ENCODE measurements around the gene RPAP3. TPM values are rescaled to one million over a fixed set of nuclear protein-coding genes. Genes with fewer than 3 reads are reported as not detected.

The RPAP3 gene
- total RNA-seq, 1 experiment from 2014 or later = 22.5 TPM

DNA sequence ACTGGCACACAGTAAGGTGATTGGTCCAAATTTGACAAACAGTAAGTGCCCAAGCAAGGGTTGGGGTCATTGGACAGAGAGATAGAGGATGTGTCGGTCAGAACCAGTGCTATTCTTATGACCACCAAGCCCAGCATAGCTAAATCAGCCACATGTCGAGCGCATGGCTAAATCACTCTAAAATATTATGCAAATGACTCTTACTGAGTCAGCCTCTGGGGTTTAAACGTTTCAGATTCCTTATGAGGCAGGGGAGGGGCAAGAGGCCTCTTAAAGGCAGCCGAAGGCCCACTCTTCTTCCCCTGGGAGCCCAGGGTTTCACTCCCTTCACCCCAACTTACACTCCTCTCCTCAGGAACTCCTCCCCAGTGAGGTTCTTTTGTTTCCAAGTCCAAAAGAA is 20.1 kb upstream of the RPAP3 start:
- DNase-seq (ENCODE audit: unreplicated experiment) = no peak
- H3K27ac Mint-ChIP-seq (ENCODE audit: low read depth, unreplicated experiment) = no peak overlapping the region
- H3K36me3 Mint-ChIP-seq (ENCODE audit: insufficient read depth, unreplicated experiment) = peaks cover 6% of the 10 kb centered on the region
- no peak overlapping the region for H3K4me3 Mint-ChIP-seq (ENCODE audit: unreplicated experiment)
- CTCF ChIA-PET = interaction anchor here (1.4 to 11.6 kb wide), 3 partner anchors 11 to 54 kb away, joined by 4 to 173 read pairs (median 28); no protein-coding TSS in a partner anchor
- TF ChIP-seq, protein P1, sequence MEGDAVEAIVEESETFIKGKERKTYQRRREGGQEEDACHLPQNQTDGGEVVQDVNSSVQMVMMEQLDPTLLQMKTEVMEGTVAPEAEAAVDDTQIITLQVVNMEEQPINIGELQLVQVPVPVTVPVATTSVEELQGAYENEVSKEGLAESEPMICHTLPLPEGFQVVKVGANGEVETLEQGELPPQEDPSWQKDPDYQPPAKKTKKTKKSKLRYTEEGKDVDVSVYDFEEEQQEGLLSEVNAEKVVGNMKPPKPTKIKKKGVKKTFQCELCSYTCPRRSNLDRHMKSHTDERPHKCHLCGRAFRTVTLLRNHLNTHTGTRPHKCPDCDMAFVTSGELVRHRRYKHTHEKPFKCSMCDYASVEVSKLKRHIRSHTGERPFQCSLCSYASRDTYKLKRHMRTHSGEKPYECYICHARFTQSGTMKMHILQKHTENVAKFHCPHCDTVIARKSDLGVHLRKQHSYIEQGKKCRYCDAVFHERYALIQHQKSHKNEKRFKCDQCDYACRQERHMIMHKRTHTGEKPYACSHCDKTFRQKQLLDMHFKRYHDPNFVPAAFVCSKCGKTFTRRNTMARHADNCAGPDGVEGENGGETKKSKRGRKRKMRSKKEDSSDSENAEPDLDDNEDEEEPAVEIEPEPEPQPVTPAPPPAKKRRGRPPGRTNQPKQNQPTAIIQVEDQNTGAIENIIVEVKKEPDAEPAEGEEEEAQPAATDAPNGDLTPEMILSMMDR (IDR thresholded peaks at IDR 0.05; ENCODE audit: unreplicated experiment) = no peak
- POLR2A ChIA-PET = no interaction called here
- BruUV-seq (replicated peaks) = no TSS peak
- intact Hi-C loops (cut with micrococcal nuclease) = no loop called here
- H3K4me1 Mint-ChIP-seq (ENCODE audit: insufficient read depth, unreplicated experiment) = peaks cover 17% of the 10 kb centered on the region
- H3K27me3 Mint-ChIP-seq (ENCODE audit: insufficient read depth, unreplicated experiment) = no peaks in the 10 kb centered on the region
- H3K9me3 Mint-ChIP-seq (ENCODE audit: unreplicated experiment) = no peaks in the 10 kb centered on the region

DNA sequence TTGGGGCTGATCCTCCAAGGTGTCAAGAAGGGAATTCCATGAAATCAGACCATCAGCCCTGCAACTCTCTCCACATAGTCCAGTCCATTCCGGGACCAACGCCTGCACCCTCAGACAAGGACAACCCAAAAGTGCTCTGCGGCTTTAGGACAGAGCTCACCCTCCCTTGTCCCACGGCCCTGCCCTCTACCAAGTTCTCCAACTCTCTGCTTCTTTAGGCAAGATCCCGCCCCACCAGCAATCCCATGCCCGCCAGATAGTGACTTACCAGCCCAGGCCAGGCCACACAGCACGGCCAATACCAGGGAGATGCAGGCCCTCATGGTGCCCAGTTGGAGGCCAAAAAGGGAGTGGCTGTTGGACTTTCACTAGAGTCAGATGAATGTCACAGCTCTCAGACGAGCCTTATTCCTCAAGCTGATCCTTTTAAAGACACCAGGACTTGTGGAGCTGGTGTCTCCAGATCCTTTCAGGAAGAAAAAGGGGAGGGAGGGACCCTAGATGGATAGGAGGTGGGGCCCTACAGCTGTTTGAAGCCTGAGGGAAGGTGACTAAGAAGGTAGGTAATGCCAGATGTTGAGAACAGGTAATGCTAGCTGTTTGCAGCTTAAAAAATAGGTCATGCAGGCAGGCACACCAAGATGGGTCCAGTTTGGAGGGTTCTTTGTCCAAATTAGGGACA is 19.4 kb upstream of the RPAP3 start, which contains the start of gene ENDOU:
Gene ENDOU, minus strand, starts transcription at position 400 of the 682 bp plus-strand sequence. Its CDS starts 77 bp downstream, at position 323.
- Mint-ChIP-seq H3K4me3 (ENCODE audit: unreplicated experiment) (no peak within 1 kb of the TSS), H3K4me1 (ENCODE audit: insufficient read depth, unreplicated experiment) (peaks cover 12% of the 10 kb centered on the region), H3K36me3 (ENCODE audit: insufficient read depth, unreplicated experiment) (peaks cover 6% of the 10 kb centered on the region), H3K9me3 (ENCODE audit: unreplicated experiment) (no peaks in the 10 kb centered on the region), H3K27me3 (ENCODE audit: insufficient read depth, unreplicated experiment) (no peaks in the 10 kb centered on the region), H3K27ac (ENCODE audit: low read depth, unreplicated experiment) (no peak within 1 kb of the TSS)
- no TSS peak for BruUV-seq (replicated peaks)
- CTCF ChIA-PET = interaction anchor here (1.1 to 11.6 kb wide), 5 partner anchors 10 to 115 kb away, joined by 3 to 173 read pairs (median 4); no protein-coding TSS in a partner anchor
- no peak for DNase-seq (ENCODE audit: unreplicated experiment)
- TF ChIP-seq, protein P1 (IDR thresholded peaks at IDR 0.05; ENCODE audit: unreplicated experiment) = no peak
- intact Hi-C loops (cut with micrococcal nuclease) = no loop called here
- POLR2A ChIA-PET = no interaction called here

DNA sequence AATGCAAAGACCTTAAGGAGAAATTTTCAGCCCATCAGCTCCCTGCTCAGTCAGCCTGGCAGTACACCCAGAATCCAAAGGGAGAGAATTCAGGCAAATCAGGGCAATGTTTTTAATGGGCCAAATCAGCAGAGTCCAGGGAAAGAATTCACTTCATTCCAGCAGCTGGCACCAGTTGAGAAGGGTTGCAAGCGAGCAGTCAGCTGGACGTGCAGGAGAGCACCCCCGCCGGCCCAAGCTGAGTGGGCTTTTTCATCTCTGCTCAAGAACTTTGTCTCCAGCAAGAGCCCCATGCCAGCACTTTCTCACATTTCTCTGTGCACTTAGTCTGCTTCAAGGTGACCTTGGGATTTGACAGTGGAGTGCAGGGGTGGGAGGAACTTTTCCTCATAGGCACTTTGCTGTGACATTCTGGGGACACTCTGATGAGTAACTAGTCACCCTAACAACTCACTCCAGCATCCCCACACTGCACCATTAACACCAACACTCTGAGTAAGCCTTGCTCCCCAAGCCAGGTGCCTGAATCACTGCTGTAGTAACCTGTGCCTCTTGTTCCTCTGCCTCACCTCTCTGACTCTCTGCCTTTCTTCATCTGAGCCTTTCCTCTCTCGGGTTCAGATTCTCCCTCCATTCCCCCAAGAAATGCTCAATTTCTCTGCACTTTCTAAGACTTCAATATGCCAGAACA is 17.3 kb upstream of the RPAP3 start:
- ChIA-PET CTCF (interaction anchor here (0.6 to 11.6 kb wide), 4 partner anchors 8 to 180 kb away, joined by 3 to 173 read pairs (median 16); no protein-coding TSS in a partner anchor), POLR2A (no interaction called here)
- intact Hi-C loops (cut with micrococcal nuclease) = no loop called here
- Mint-ChIP-seq H3K27ac (ENCODE audit: low read depth, unreplicated experiment) (no peak overlapping the region), H3K4me1 (ENCODE audit: insufficient read depth, unreplicated experiment) (no peaks in the 10 kb centered on the region), H3K4me3 (ENCODE audit: unreplicated experiment) (no peak overlapping the region), H3K36me3 (ENCODE audit: insufficient read depth, unreplicated experiment) (peaks cover 6% of the 10 kb centered on the region), H3K9me3 (ENCODE audit: unreplicated experiment) (no peaks in the 10 kb centered on the region), H3K27me3 (ENCODE audit: insufficient read depth, unreplicated experiment) (no peaks in the 10 kb centered on the region)
- no TSS peak for BruUV-seq (replicated peaks)
- no peak for DNase-seq (ENCODE audit: unreplicated experiment)
- TF ChIP-seq, protein P1 (IDR thresholded peaks at IDR 0.05; ENCODE audit: unreplicated experiment) = no peak

DNA sequence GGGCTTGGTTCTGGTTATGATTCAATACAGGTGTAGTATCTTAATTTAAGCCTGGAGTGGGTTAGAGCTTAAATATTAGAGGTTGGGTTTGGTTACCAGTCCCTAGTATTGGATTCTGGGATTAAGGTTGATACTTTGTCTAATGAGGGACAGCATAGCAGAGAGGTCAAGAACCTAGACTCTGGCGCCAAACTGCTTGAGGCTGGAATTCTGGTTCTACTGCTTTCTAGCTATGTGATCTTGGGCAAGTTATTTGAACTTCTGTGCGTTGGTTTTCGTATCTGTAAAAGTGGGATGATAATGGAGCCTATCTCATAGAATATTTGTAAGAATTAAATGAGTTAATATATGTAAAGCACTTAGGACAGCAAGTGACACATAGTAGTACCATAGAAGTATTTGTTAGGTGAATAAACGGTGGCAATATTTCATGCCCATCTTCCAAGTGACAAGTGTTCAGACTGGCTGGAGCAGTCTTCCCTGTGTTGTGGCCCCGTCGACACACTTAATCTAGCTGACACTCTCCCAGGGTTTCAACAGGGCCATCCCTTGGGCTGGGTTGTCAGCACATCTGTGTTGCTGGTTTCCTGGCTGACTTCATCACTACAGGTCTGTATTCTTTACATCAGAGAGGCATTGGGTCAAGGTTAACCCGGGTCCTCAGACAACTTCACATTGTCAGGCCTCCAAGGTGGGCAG is 16.5 kb upstream of the RPAP3 start:
- no peak overlapping the region for H3K4me3 Mint-ChIP-seq (ENCODE audit: unreplicated experiment)
- no peak for DNase-seq (ENCODE audit: unreplicated experiment)
- peaks cover 6% of the 10 kb centered on the region for H3K36me3 Mint-ChIP-seq (ENCODE audit: insufficient read depth, unreplicated experiment)
- H3K27me3 Mint-ChIP-seq (ENCODE audit: insufficient read depth, unreplicated experiment) = no peaks in the 10 kb centered on the region
- intact Hi-C loops (cut with micrococcal nuclease) = no loop called here
- POLR2A ChIA-PET = no interaction called here
- H3K9me3 Mint-ChIP-seq (ENCODE audit: unreplicated experiment) = no peaks in the 10 kb centered on the region
- CTCF ChIA-PET = interaction anchor here (0.6 to 1.7 kb wide), 5 partner anchors 20 to 181 kb away, joined by 3 to 5 read pairs (median 4); no protein-coding TSS in a partner anchor
- no TSS peak for BruUV-seq (replicated peaks)
- TF ChIP-seq, protein P1 (IDR thresholded peaks at IDR 0.05; ENCODE audit: unreplicated experiment) = no peak
- no peak overlapping the region for H3K27ac Mint-ChIP-seq (ENCODE audit: low read depth, unreplicated experiment)
- H3K4me1 Mint-ChIP-seq (ENCODE audit: insufficient read depth, unreplicated experiment) = no peaks in the 10 kb centered on the region
